Esophagus muscularis mucosa (tissue), 4 donors: ENCODE results near the gene MAMDC4. TPM values are rescaled to one million over a fixed set of nuclear protein-coding genes. Genes with fewer than 3 reads are reported as not detected.
A peak's percentile ranks its signal among the peaks of the same experiment; 100 is the strongest.

ENCODE experiments used
- DNase-seq: peaks from one replicate; pipeline ENCODE4 v3.0.0-alpha.2; 2017; ENCODE audit errors: extremely low spot score
- H3K27ac ChIP-seq, 4 donors: fragments of 200-600 bp; sonication (generic); replicated peaks in 1 of 4; 1 replicate in 3 of 4; 2 replicates in 1 of 4; pipeline ENCODE4 v1.5.1; 2016 to 2019; ENCODE audit warnings: mild to moderate bottlenecking in 1 of 4
- H3K27me3 ChIP-seq, 4 donors: fragments of 200-600 bp; sonication (generic); one replicate each; pipeline versions ENCODE4 v1.5.1 to v1.6.0; 2016 to 2019
- H3K36me3 ChIP-seq, 4 donors: fragments of 200-600 bp; sonication (generic); one replicate each; pipeline ENCODE4 v1.5.1; 2016 to 2019
- H3K4me1 ChIP-seq, 4 donors: fragments of 200-600 bp; sonication (generic); one replicate each; pipeline ENCODE4 v1.5.1; 2016 to 2019
- H3K4me3 ChIP-seq, 4 donors: fragments of 200-600 bp; sonication (generic); 1 replicate in 2 of 4; 2 replicates in 2 of 4; pipeline ENCODE4 v1.5.1; 2016 to 2019; ENCODE audit warnings: mild to moderate bottlenecking in 4 of 4, moderate library complexity in 1 of 4
- H3K9me3 ChIP-seq, 4 donors: fragments of 200-600 bp; sonication (generic); 1 replicate in 3 of 4; 2 replicates in 1 of 4; pipeline ENCODE4 v1.5.1; 2016 to 2019
- EP300 ChIP-seq: sonication (generic); formaldehyde crosslinking; IDR thresholded peaks from one replicate; pipeline ENCODE4 v1.6.1; 2017; ENCODE audit warnings: antibody characterized with exemption
- POLR2A ChIP-seq: fragments of 450-650 bp; IDR thresholded peaks from one replicate; pipeline ENCODE4 v1.6.1; 2017; ENCODE audit warnings: antibody characterized with exemption, moderate library complexity, mild to moderate bottlenecking, low read depth
- POLR2AphosphoS5 ChIP-seq, 2 donors: sonication (generic); formaldehyde crosslinking; IDR thresholded peaks; one replicate each; pipeline ENCODE4 v1.6.1; 2017; ENCODE audit warnings: antibody characterized with exemption in 2 of 2
- WGBS: methylation state at CpG from one replicate; pipeline ENCODE4 v1.1.5; 2018; 5-methylcytosine and 5-hydroxymethylcytosine counted together
- intact Hi-C: fragments of 100-400 bp; cut with DNase I; formaldehyde crosslinking; loops from one replicate; pipeline ENCODE4 v1.15.1; 2023
- total RNA-seq, 4 donors: library from RNA; depleted of rRNA; stranded (reverse); fragments of >200 nt; gene quantifications; one replicate each; pipeline versions ENCODE4 v1.1.0 to v1.2.1, GENCODE V29; 2016
- TF ChIP-seq, protein P1 (sequence below), 3 experiments: fragments of 200-600 bp in 2 of 3; fragments of 450-650 bp in 1 of 3; sonication (generic) in 2 of 3; IDR thresholded peaks; one replicate each; pipeline ENCODE4 v1.5.1; 2017 to 2019; ENCODE audit warnings: antibody characterized with exemption in 3 of 3, mild to moderate bottlenecking in 2 of 3, moderate library complexity in 1 of 3

The MAMDC4 gene
- total RNA-seq, 4 donors from 2014 or later = 1.7 to 4.7 (median 2.1) TPM

DNA sequence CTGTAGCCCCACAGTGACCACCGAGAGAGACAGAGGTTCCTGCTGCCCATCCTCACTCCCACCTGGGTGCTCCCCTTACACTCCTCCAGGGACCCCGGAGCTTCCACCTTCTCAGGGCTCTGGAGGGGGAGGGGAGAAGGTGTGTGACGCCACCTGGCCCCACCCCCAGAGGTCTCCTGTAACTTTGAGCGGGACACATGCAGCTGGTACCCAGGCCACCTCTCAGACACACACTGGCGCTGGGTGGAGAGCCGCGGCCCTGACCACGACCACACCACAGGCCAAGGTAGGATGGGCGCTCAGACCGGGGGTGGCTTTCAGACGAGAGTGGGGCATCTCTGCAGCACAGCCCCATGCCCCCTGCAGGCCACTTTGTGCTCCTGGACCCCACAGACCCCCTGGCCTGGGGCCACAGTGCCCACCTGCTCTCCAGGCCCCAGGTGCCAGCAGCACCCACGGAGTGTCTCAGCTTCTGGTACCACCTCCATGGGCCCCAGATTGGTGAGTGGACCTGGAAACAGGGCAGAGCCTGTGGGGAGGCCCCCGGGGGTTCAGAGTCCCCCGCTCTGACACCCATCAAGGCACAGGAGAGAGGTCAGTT lies 4.5 kb downstream of the MAMDC4 start:
- DNase-seq = no peak
- TF ChIP-seq POLR2A (no peak), EP300 (no peak)
- 70% methylated on average over 3 of the region's 14 CpGs for WGBS
- Histone ChIP-seq H3K4me1 (peaks cover 14 to 27% (median 17%) of the 10 kb centered on the region in 4 donors), H3K4me3 (no peak overlapping the region), H3K27me3 (no peaks in the 10 kb centered on the region), H3K9me3 (no peaks in the 10 kb centered on the region), H3K36me3 (peaks cover 3 to 19% (median 15%) of the 10 kb centered on the region in 4 donors), H3K27ac (no peak overlapping the region)
- intact Hi-C loops = no loop called here

DNA sequence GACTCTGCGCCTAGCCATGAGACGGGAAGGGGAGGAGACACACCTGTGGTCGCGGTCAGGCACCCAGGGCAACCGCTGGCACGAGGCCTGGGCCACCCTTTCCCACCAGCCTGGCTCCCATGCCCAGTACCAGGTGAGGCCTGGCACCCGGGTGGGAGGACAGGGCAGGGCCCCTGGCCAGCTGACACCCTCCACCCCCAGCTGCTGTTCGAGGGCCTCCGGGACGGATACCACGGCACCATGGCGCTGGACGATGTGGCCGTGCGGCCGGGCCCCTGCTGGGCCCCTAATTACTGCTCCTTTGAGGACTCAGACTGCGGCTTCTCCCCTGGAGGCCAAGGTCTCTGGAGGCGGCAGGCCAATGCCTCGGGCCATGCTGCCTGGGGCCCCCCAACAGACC lies 5.0 kb downstream of the MAMDC4 start:
- intact Hi-C loops = no loop called here
- no CpG with 5 or more reads among the region's 19 CpGs for WGBS
- TF ChIP-seq EP300 = no peak
- TF ChIP-seq POLR2AphosphoS5 (IDR thresholded peaks at IDR 0.05) = no peak
- TF ChIP-seq, protein P1, sequence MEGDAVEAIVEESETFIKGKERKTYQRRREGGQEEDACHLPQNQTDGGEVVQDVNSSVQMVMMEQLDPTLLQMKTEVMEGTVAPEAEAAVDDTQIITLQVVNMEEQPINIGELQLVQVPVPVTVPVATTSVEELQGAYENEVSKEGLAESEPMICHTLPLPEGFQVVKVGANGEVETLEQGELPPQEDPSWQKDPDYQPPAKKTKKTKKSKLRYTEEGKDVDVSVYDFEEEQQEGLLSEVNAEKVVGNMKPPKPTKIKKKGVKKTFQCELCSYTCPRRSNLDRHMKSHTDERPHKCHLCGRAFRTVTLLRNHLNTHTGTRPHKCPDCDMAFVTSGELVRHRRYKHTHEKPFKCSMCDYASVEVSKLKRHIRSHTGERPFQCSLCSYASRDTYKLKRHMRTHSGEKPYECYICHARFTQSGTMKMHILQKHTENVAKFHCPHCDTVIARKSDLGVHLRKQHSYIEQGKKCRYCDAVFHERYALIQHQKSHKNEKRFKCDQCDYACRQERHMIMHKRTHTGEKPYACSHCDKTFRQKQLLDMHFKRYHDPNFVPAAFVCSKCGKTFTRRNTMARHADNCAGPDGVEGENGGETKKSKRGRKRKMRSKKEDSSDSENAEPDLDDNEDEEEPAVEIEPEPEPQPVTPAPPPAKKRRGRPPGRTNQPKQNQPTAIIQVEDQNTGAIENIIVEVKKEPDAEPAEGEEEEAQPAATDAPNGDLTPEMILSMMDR (IDR thresholded peaks at IDR 0.05) = no peak
- TF ChIP-seq POLR2A = no peak
- peaks cover 8 to 24% (median 19%) of the 10 kb centered on the region in 4 donors for H3K36me3 ChIP-seq
- no peaks in the 10 kb centered on the region for H3K9me3 ChIP-seq
- H3K27ac ChIP-seq = no peak overlapping the region
- H3K27me3 ChIP-seq = no peaks in the 10 kb centered on the region
- peaks cover 11 to 25% (median 16%) of the 10 kb centered on the region in 4 donors for H3K4me1 ChIP-seq
- no peak for DNase-seq
- no peak overlapping the region for H3K4me3 ChIP-seq

DNA sequence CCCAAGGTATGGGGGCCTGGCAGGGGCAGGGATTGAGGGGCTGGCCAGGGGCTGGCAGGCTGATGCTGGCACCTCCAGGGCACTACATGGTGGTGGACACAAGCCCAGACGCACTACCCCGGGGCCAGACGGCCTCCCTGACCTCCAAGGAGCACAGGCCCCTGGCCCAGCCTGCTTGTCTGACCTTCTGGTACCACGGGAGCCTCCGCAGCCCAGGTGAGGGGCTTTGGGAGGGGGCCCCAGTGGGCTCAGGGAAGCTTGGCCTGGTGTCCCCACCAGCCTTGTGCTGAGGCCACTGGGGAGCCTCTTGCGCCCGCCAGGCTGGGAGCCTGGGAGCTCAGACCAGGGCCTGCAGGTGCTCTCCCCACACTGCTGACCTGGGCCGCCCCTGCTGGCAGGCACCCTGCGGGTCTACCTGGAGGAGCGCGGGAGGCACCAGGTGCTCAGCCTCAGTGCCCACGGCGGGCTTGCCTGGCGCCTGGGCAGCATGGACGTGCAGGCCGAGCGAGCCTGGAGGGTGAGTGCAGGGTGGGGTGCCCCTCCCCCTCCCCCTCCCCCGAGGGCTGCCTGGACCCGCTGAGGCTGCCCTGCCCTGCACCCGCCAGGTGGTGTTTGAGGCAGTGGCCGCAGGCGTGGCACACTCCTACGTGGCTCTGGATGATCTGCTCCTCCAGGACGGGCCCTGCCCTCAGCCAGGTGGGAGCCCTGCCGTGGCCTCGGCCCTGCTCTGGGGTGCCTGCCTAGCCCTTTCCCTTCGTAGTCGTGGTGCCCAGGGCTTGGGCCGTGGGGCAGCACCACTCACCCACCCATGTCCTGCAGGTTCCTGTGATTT lies 5.7 kb downstream of the MAMDC4 start:
- TF ChIP-seq EP300 (no peak), POLR2A (no peak), POLR2AphosphoS5 (IDR thresholded peaks at IDR 0.05) (no peak)
- TF ChIP-seq, protein P1 (IDR thresholded peaks at IDR 0.05) = no peak
- WGBS = no CpG with 5 or more reads among the region's 29 CpGs
- H3K4me1 ChIP-seq = peaks cover 10 to 25% (median 16%) of the 10 kb centered on the region in 4 donors
- no peak overlapping the region for H3K4me3 ChIP-seq
- no peaks in the 10 kb centered on the region for H3K9me3 ChIP-seq
- peaks cover 15 to 31% (median 26%) of the 10 kb centered on the region in 4 donors for H3K36me3 ChIP-seq
- DNase-seq = no peak
- H3K27ac ChIP-seq = no peak overlapping the region
- no peaks in the 10 kb centered on the region for H3K27me3 ChIP-seq
- intact Hi-C loops = no loop called here

DNA sequence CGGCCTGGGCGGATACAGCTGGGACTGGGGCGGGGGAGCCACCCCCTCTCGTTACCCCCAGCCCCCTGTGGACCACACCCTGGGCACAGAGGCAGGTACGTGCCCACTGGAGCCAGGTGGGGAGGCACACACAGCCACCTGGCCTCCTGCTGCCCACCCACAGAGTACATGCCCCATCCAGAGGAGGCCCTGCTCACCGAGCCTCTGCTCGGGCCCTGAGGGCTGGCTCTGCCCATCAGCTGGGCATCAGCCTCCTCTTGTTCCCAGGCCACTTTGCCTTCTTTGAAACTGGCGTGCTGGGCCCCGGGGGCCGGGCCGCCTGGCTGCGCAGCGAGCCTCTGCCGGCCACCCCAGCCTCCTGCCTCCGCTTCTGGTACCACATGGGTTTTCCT lies 6.3 kb downstream of the MAMDC4 start:
- DNase-seq = no peak
- no peak for TF ChIP-seq EP300
- no peak for TF ChIP-seq POLR2A
- TF ChIP-seq, protein P1 (IDR thresholded peaks at IDR 0.05) = no peak
- TF ChIP-seq POLR2AphosphoS5 (IDR thresholded peaks at IDR 0.05) = no peak
- Histone ChIP-seq H3K4me1 (peaks cover 10 to 25% (median 16%) of the 10 kb centered on the region in 4 donors), H3K36me3 (peaks cover 21 to 37% (median 32%) of the 10 kb centered on the region in 4 donors), H3K9me3 (no peaks in the 10 kb centered on the region), H3K27me3 (no peaks in the 10 kb centered on the region), H3K4me3 (no peak overlapping the region), H3K27ac (peak overlapping the region in 3 of 4 donors; percentile 30 to 55 (median 50))
- intact Hi-C loops = no loop called here
- WGBS = 83% methylated on average over 2 of the region's 15 CpGs
